Right lobe of liver (tissue), 4 donors: ENCODE data around the gene KAZN.

ENCODE experiments used
- POLR2A ChIP-seq: fragments of 450-650 bp; IDR thresholded peaks from one replicate; pipeline ENCODE4 v1.6.1; 2017; ENCODE audit warnings: antibody characterized with exemption, mild to moderate bottlenecking
- TF ChIP-seq, protein P1 (sequence below), 4 donors: fragments of 200-600 bp in 3 of 4; fragments of 450-650 bp in 1 of 4; IDR thresholded peaks; one replicate each; pipeline versions ENCODE4 v1.5.1 to v1.8.0; 2016 to 2022; ENCODE audit warnings: antibody characterized with exemption in 4 of 4, mild to moderate bottlenecking in 2 of 4
- donor health status: DM: no; HTN: no; CAD: no.
- donor health status: DM: no; HTN: no; CAD: no.
- donor health status: DM: no; HTN: yes; CAD: no.

DNA sequence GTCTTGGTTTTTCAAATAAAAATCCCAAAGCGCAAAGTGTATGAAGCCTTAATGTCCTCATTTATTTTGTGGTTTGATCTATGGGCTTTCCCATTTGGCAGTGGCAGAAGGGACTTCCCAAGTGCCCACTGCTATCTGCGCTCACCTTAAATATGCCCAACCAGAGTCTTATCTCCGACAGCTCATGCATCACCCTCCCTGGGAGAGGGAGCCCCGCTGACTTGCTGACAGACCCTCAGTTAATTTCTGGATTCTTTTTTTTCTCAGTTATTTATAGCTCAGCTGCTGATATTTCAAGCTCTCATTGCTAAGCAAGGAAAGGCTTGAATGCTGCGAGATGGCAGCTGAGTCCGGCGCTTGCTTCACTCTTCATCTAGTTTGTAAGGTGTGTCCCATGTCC lies 19.3 kb downstream of the KAZN start:
- TF ChIP-seq, protein P1, sequence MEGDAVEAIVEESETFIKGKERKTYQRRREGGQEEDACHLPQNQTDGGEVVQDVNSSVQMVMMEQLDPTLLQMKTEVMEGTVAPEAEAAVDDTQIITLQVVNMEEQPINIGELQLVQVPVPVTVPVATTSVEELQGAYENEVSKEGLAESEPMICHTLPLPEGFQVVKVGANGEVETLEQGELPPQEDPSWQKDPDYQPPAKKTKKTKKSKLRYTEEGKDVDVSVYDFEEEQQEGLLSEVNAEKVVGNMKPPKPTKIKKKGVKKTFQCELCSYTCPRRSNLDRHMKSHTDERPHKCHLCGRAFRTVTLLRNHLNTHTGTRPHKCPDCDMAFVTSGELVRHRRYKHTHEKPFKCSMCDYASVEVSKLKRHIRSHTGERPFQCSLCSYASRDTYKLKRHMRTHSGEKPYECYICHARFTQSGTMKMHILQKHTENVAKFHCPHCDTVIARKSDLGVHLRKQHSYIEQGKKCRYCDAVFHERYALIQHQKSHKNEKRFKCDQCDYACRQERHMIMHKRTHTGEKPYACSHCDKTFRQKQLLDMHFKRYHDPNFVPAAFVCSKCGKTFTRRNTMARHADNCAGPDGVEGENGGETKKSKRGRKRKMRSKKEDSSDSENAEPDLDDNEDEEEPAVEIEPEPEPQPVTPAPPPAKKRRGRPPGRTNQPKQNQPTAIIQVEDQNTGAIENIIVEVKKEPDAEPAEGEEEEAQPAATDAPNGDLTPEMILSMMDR (IDR thresholded peaks at IDR 0.05), result no peak
- TF ChIP-seq POLR2A, result no peak
